Motor neuron (in vitro differentiated cells): Measurements from ENCODE around the gene TSKS. TPM values are rescaled to one million over a fixed set of nuclear protein-coding genes. Genes with fewer than 3 reads are reported as not detected.

ENCODE experiments used
- ATAC-seq, 8 experiments: fragments of 200-7000 bp; cut with Tn5 transposase; replicated peaks in 6 of 8; 2 replicates each; pipeline ENCODE4 v1.8.0; 2021; ENCODE audit warnings: mild to moderate bottlenecking in 8 of 8, moderate library complexity in 8 of 8
- H3K27ac ChIP-seq, 2 donors: fragments of 250-450 bp; sonication (Bioruptor Pico); 2 replicates each; pipeline ENCODE4 v1.9.0; 2021; ENCODE audit warnings: antibody characterized with exemption in 2 of 2, mild to moderate bottlenecking in 2 of 2, moderate library complexity in 1 of 2
- H3K4me1 ChIP-seq, 2 donors: fragments of 250-450 bp; sonication (Bioruptor Pico); replicated peaks in 1 of 2; 2 replicates each; pipeline ENCODE4 v1.6.1; 2021; ENCODE audit warnings: antibody characterized with exemption in 2 of 2, mild to moderate bottlenecking in 2 of 2, moderate library complexity in 1 of 2
- H3K4me3 ChIP-seq, 5 donors: fragments of 250-450 bp; sonication (Bioruptor Pico); 2 replicates each; pipeline ENCODE4 v1.9.0; 2021; ENCODE audit warnings: antibody characterized with exemption in 5 of 5, mild to moderate bottlenecking in 5 of 5, moderate library complexity in 4 of 5
- WGBS, 10 experiments: fragments of 450-650 bp; shearing (Covaris generic); methylation state at CpG; one replicate each; pipeline ENCODE4 v1.0.0; 2022; 5-methylcytosine and 5-hydroxymethylcytosine counted together
- in situ Hi-C, 9 experiments: fragments of 400-800 bp; cut with MboI; loops; one replicate each; pipeline ENCODE4 v1.15.0; 2021; ENCODE audit warnings: low sequenced_read_pairs in 9 of 9, low pct_unique_long_range_greater_than_20kb in 2 of 9; ENCODE audit not compliant: unreplicated experiment in 9 of 9
- total RNA-seq, 8 experiments: library from RNA; unstranded; fragments of 300-600 nt; gene quantifications; 2 replicates each; pipeline versions ENCODE4 v1.2.3 to v1.2.4, GENCODE V29; 2022

TSKS gene
- total RNA-seq, 8 experiments from 2014 or later, result 0.19 to 1.6 (median 0.70) TPM; not detected in 5

DNA sequence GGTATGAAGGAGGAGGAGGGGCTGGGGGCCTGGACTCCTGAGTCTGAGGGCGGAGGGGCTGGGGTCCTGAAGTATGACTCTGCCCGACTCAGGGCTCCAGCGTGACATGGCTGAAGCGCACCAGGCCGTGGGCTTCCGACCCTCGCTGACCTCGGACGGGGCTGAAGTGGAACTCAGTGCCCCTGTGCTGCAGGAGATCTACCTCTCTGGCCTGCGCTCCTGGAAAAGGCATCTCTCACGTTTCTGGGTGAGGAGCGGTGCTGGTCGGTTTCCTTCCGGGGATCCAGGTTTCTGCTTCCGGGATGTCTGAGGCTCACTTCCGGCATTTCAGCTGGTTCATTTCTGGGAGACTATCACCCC is 71.0 kb downstream of the TSKS start:
- peaks cover 16 to 20% of the 10 kb centered on the region in 2 donors for H3K4me1 ChIP-seq
- ATAC-seq, result peak in 1 of 8 experiments; percentile 0
- in situ Hi-C loops, result no loop called here
- peak overlapping the region; percentile 65 to 76 for H3K27ac ChIP-seq
- WGBS, 10 experiments, result 0 to 68% (median 22%) methylated on average over 1 to 3 of the region's 16 CpGs; no CpG with 5 or more reads in 6 of the 10 experiments
- H3K4me3 ChIP-seq, result peak overlapping the region; percentile 48 to 55 (median 51)

DNA sequence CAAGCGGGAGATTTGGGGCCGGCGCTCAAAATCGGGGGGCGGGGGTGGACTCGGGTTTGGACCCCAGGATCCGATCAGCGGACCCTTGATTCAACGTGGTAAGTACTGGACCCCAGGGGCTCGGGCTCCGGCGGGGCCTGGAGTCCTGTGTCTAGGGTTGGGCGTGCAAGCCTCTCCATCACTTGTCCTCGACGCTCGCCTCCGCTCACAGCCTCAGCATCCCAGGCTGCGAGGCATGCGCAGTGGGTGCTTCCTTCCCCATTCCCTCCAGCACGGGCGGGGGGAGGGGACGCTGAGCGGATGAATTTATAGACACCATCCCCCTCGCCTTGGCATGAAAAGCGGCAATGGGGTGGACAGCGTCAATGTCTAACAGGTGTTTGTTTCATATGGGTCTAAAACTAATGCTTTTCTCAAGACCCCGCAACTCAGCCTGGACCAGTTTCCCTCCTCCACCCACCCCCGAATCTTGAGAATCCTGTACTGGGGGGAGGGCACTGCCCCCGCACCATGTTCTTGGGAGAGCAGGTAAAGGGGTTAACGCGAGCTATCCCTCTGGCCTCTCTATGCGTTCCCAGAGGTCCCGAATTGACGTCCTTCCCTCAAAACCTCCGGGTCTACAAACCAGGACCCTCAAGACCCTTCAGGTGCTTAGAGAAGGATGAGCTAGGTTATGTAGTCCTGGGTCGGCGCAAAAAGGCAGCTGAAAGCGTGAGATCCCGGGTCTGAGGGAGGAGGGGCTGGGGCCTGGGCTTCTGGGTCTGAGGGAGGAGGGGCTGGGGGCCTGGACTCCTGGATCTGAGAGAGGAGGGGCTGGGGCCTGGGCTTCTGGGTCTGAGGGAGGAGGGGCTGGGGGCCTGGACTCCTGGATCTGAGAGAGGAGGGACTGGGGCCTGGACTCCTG is 71.6 kb downstream of the TSKS start:
- Histone ChIP-seq H3K4me1 (peaks cover 16 to 20% of the 10 kb centered on the region in 2 donors), H3K27ac (peak overlapping the region; percentile 92 to 98), H3K4me3 (peak overlapping the region; percentile 48 to 55 (median 51))
- peak; percentile 30 to 84 (median 74) for ATAC-seq
- WGBS, 10 experiments, result 0 to 35% (median 2%) methylated on average over 1 to 15 of the region's 39 CpGs; no CpG with 5 or more reads in 5 of the 10 experiments
- in situ Hi-C loops, result no loop called here

- peak; percentile 72 to 86 (median 81) for ATAC-seq
- peak within 1 kb of the TSS; percentile 48 to 55 (median 51) for H3K4me3 ChIP-seq
- in situ Hi-C loops, result no loop called here
- H3K27ac ChIP-seq, result peak within 1 kb of the TSS; percentile 92 to 98
- WGBS, 10 experiments, result 0 to 3% (median 0%) methylated on average over 2 to 19 of the region's 38 CpGs; no CpG with 5 or more reads in 5 of the 10 experiments
- peaks cover 16 to 20% of the 10 kb centered on the region in 2 donors for H3K4me1 ChIP-seq
Observed at GRCh38 chr19:49690656-49691242, 72.4 kb downstream of the TSKS start, which contains the start of gene CPT1C. TSS of gene CPT1C (plus strand) at chr19:49691116. CDS start at chr19:49692253, 1,137 bp downstream.

DNA sequence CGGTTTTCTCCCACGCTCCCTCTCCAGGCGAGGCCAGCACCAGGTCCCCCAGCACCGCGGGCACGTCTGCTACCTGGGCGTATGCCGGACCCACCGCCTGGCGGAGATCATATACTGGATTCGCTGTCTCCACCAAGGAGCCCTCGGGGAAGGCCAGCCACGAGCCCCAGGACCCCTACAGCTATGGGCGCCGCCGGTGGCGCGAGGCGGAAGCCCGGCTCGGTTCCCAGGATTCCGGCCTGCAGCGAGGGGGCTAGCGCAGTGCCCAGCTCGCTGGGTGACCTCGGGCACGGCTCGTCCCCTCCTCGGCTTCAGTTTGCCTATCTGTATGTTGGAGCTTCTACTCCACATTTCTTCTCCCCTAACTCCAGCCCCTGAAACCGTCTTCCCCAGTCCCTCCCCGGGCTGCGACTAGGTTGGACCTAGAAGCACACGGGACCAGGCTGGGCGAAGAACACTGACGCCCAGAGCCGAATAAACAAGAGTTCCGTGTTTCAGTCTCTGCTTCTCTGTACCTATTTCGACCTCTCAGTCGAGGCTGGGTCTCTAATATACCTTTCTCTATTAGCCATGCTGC is 72.9 kb downstream of the TSKS start:
- H3K4me3 ChIP-seq, result peak overlapping the region; percentile 48 to 55 (median 51)
- 0 to 39% (median 17%) methylated on average over 1 to 13 of the region's 39 CpGs; no CpG with 5 or more reads in 7 of the 10 experiments for WGBS, 10 experiments
- peak overlapping the region; percentile 92 to 98 for H3K27ac ChIP-seq
- ATAC-seq, result peak; percentile 0 to 20 (median 8)
- in situ Hi-C loops, result no loop called here
- H3K4me1 ChIP-seq, result peaks cover 16 to 20% of the 10 kb centered on the region in 2 donors

Other genes with a start within 250 kb of the TSKS start
- 10 to 100 TPM in 2 of 8 experiments, 1 to 10 TPM in 6; 2.0 to 13.2 (median 6.4) TPM for gene RCN3, start 235.3 kb downstream of the TSKS start, total RNA-seq
- gene NOSIP, start 182.8 kb downstream of the TSKS start, total RNA-seq, result 100 to 1,000 TPM in 2 of 8 experiments, 10 to 100 TPM in 6; 61.7 to 145 (median 76.6) TPM
- 1 to 10 TPM in 1 of 8 experiments, under 1 TPM in 7; 0.21 to 1.1 (median 0.60) TPM for gene PRRG2, start 182.0 kb downstream of the TSKS start, total RNA-seq
- gene PRR12, start 172.1 kb downstream of the TSKS start, total RNA-seq, result 10 to 100 TPM in 3 of 8 experiments, 1 to 10 TPM in 5; 3.3 to 18.8 (median 7.5) TPM
- gene RRAS, start 123.2 kb downstream of the TSKS start, total RNA-seq, result 10 to 100 TPM in 4 of 8 experiments, 1 to 10 TPM in 2, under 1 TPM in 2; 0.79 to 35.2 (median 7.5) TPM
- 10 to 100 TPM; 10.1 to 33.0 (median 20.1) TPM for gene SCAF1, start 121.1 kb downstream of the TSKS start, total RNA-seq
- gene IRF3, start 97.4 kb downstream of the TSKS start, total RNA-seq, result 100 to 1,000 TPM in 1 of 8 experiments, 10 to 100 TPM in 7; 40.8 to 110 (median 53.4) TPM
- 10 to 100 TPM in 3 of 8 experiments, 1 to 10 TPM in 5; 5.3 to 34.6 (median 8.2) TPM for gene BCL2L12, start 97.4 kb downstream of the TSKS start, total RNA-seq
- gene PRMT1, start 86.0 kb downstream of the TSKS start, total RNA-seq, result 100 to 1,000 TPM; 190 to 369 (median 229) TPM
- gene ADM5, start 73.7 kb downstream of the TSKS start, total RNA-seq, result 1 to 10 TPM in 7 of 8 experiments, under 1 TPM in 1; 0.66 to 5.2 (median 2.1) TPM
- 10 to 100 TPM in 6 of 8 experiments, 1 to 10 TPM in 2; 4.7 to 65.7 (median 36.3) TPM for gene CPT1C, start 72.2 kb downstream of the TSKS start, total RNA-seq
- 10 to 100 TPM; 58.6 to 76.4 (median 71.7) TPM for gene AP2A1, start 3.7 kb upstream of the TSKS start, total RNA-seq
- 10 to 100 TPM in 7 of 8 experiments, 1 to 10 TPM in 1; 9.9 to 27.1 (median 16.2) TPM for gene FUZ, start 50.0 kb upstream of the TSKS start, total RNA-seq
- 10 to 100 TPM; 16.4 to 38.0 (median 24.5) TPM for gene MED25, start 55.0 kb upstream of the TSKS start, total RNA-seq
- gene PTOV1, start 87.9 kb upstream of the TSKS start, total RNA-seq, result 100 to 1,000 TPM in 7 of 8 experiments, 10 to 100 TPM in 1; 60.1 to 215 (median 135) TPM
- gene PNKP, start 104.3 kb upstream of the TSKS start, total RNA-seq, result 10 to 100 TPM; 22.8 to 85.2 (median 29.9) TPM
- gene AKT1S1, start 114.0 kb upstream of the TSKS start, total RNA-seq, result 10 to 100 TPM in 7 of 8 experiments, 1 to 10 TPM in 1; 8.2 to 59.3 (median 18.3) TPM
- gene TBC1D17, start 114.4 kb upstream of the TSKS start, total RNA-seq, result 10 to 100 TPM; 14.3 to 31.0 (median 19.8) TPM
- gene IL4I1, start 133.6 kb upstream of the TSKS start, total RNA-seq, result under 1 TPM; 0.21 to 0.99 (median 0.35) TPM
- 100 to 1,000 TPM in 2 of 8 experiments, 10 to 100 TPM in 6; 16.7 to 141 (median 52.8) TPM for gene ATF5, start 165.9 kb upstream of the TSKS start, total RNA-seq
- gene NUP62, start 166.2 kb upstream of the TSKS start, total RNA-seq, result 10 to 100 TPM; 26.2 to 67.4 (median 31.6) TPM
- under 1 TPM in 3 of 8 experiments, not detected in 5; 0.09 to 0.13 (median 0.09) TPM for gene SIGLEC11, start 197.9 kb upstream of the TSKS start, total RNA-seq